ENCODE results near the gene RIMBP2.

GRCh38 chr12:130569521-130569920 is 146.6 kb downstream of the RIMBP2 start:
- TF ChIP-seq CTCF (IDR thresholded peaks at IDR 0.05) (no peak), POLR2A (IDR thresholded peaks at IDR 0.05) (no peak)

Measured in uterus (tissue), 2 donors.